Measurements from ENCODE around the gene TMEM145.

- TF ChIP-seq CTCF (IDR thresholded peaks at IDR 0.05 in 4 of 5, conservative IDR thresholded peaks at IDR 0.05 in 1 of 5), result no peak
- TF ChIP-seq POLR2A (IDR thresholded peaks at IDR 0.05), result no peak
Measured at GRCh38 chr19:42360787-42361544, 47.9 kb downstream of the TMEM145 start.
